Panc1 (cell line): ENCODE measurements around the gene DCUN1D2. TPM values are rescaled to one million over a fixed set of nuclear protein-coding genes. Genes with fewer than 3 reads are reported as not detected.

Experiments used
- ATAC-seq: fragments of 200-7000 bp; cut with Tn5 transposase; 2 replicates; pipeline ENCODE4 v1.9.1; 2020; ENCODE audit warnings: mild to moderate bottlenecking, moderate library complexity
- BruUV-seq: library from RNA; stranded (reverse); fragments of 400-500 nt; replicated peaks from 2 replicates; lab custom pipeline; 2021; lab: Mats Ljungman, UMichigan
- CTCF ChIA-PET: fragments of 300-600 bp; sonication (Branson Sonifier 250); formaldehyde crosslinking; loops from one replicate; lab custom pipeline; 2022; ENCODE audit warnings: antibody characterized with exemption; lab: Charles Lee
- POLR2A ChIA-PET: fragments of 300-600 bp; sonication (Branson Sonifier 250); formaldehyde crosslinking; loops from one replicate; lab custom pipeline; 2022; ENCODE audit warnings: antibody characterized with exemption; lab: Charles Lee
- DNase-seq: peaks from one replicate; pipeline ENCODE4 v3.0.0-alpha.2; 2010; ENCODE audit warnings: low read depth, low spot score
- H3K27ac ChIP-seq: 2 replicates; pipeline ENCODE4 v1.5.1; 2011; ENCODE audit warnings: mild to moderate bottlenecking, low read length, inconsistent platforms
- H3K27me3 ChIP-seq: fragments of 200-500 bp; sonication (Bioruptor generic); 2 replicates; pipeline ENCODE4 v1.6.0; 2014; ENCODE audit warnings: low read length, inconsistent platforms; ENCODE audit not compliant: control insufficient read depth, insufficient read depth
- H3K36me3 ChIP-seq: fragments of 200-500 bp; sonication (Bioruptor generic); 2 replicates; pipeline ENCODE4 v1.5.1; 2014; ENCODE audit warnings: inconsistent platforms, mild to moderate bottlenecking, low read length, moderate library complexity; ENCODE audit not compliant: control insufficient read depth, insufficient read depth
- H3K4me1 ChIP-seq: 2 replicates; pipeline ENCODE4 v1.5.1; 2011; ENCODE audit warnings: inconsistent platforms, mild to moderate bottlenecking, low read length, moderate library complexity; ENCODE audit not compliant: control insufficient read depth, insufficient read depth
- H3K4me3 ChIP-seq, 2 experiments: 2 replicates each; pipeline ENCODE4 v1.5.1; 2011 to 2012; ENCODE audit warnings: low read depth in 2 of 2, low read length in 2 of 2, mild to moderate bottlenecking in 2 of 2, inconsistent platforms in 1 of 2, moderate library complexity in 1 of 2
- H3K9me3 ChIP-seq: fragments of 200-500 bp; sonication (Bioruptor generic); 2 replicates; pipeline ENCODE4 v1.5.1; 2014; ENCODE audit warnings: low read depth, mild to moderate bottlenecking, inconsistent platforms, low read length, moderate library complexity; ENCODE audit not compliant: control insufficient read depth, insufficient read depth
- REST ChIP-seq, 2 experiments: IDR thresholded peaks; 2 replicates each; pipeline ENCODE4 v1.6.1; 2011 to 2012; ENCODE audit warnings: low read depth in 2 of 2, control low read depth in 1 of 2, low read length in 1 of 2, mild to moderate bottlenecking in 1 of 2, moderate library complexity in 1 of 2; ENCODE audit not compliant: insufficient read depth in 1 of 2
- in situ Hi-C: cut with HindIII; loops from 2 replicates; pipeline ENCODE4 v1.10.0; 2016; ENCODE audit warnings: low sequenced_read_pairs, low pct_unique_long_range_greater_than_20kb
- intact Hi-C: fragments of 100-400 bp; cut with micrococcal nuclease; formaldehyde crosslinking; loops from one replicate; pipeline ENCODE4 v1.10.0; 2022; ENCODE audit not compliant: unreplicated experiment
- total RNA-seq: library from RNA; stranded (reverse); gene quantifications from one replicate; pipeline ENCODE4 v1.2.1, GENCODE V29; 2021; ENCODE audit not compliant: unreplicated experiment

The DCUN1D2 gene
- total RNA-seq, 1 experiment from 2014 or later: 22.8 TPM

DNA sequence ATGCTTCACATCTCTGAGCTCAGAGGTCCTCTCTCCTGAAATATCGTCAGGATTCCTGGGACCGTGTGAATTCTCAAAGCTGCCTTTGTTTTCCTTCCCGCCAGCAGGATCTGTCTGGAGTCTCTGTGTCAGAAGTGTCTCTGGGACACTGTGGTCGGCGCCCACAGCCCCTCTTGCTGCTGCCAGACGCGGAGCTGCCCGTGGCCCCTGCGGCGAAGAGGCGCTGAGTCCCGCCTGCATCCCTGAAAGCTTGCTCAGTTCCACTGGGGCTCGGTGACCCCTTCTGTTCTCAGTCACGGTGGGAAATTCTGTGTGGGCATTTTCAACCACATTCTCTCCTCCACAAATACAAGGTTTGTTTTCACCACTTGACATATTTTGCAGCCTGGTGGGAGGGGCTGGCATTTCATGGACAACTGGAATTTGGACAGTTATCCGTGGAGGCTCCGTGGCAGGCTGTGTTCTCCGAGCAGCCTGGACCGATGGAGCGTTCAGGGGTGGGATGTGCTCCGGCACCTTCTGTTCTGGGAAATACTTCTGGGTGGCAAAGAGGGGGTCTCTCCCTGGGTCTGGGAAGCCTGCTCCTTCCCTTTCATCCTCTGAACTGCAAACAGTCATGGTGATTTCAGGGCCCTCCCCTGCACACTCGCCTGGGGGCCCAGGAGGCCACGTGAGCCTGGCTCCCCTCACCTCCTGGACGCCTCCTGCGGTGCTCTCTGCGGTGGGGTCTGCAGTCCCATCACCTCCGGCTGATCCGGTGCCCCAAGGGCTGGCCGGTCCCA, 84.0 kb downstream of the DCUN1D2 start:
- no peak for ATAC-seq
- Histone ChIP-seq H3K36me3 (no peaks in the 10 kb centered on the region), H3K27me3 (no peaks in the 10 kb centered on the region), H3K4me3 (no peak overlapping the region), H3K4me1 (peaks cover 8% of the 10 kb centered on the region), H3K9me3 (no peaks in the 10 kb centered on the region), H3K27ac (no peak overlapping the region)
- TF ChIP-seq REST (IDR thresholded peaks at IDR 0.05; ENCODE audit: insufficient read depth in 1 of 2, low read depth in 2 of 2, low read length in 1 of 2): no peak
- intact Hi-C loops: no loop called here
- CTCF ChIA-PET: no interaction called here
- no TSS peak for BruUV-seq
- POLR2A ChIA-PET: no interaction called here
- no peak for DNase-seq
- in situ Hi-C loops: no loop called here

Other genes starting within 250 kb of the DCUN1D2 start
- 212 TPM for gene LAMP1, start 193.5 kb downstream of the DCUN1D2 start, total RNA-seq
- gene GRTP1, start 126.6 kb downstream of the DCUN1D2 start, total RNA-seq: 4.8 TPM
- gene ADPRHL1, start 37.2 kb downstream of the DCUN1D2 start, total RNA-seq: 4.8 TPM
- gene TFDP1, start 94.0 kb upstream of the DCUN1D2 start, total RNA-seq: 91.6 TPM
- gene ATP4B, start 167.5 kb upstream of the DCUN1D2 start, total RNA-seq: not detected
- gene GRK1, start 176.5 kb upstream of the DCUN1D2 start, total RNA-seq: 1.8 TPM